ENCODE data around the gene PFKL. TPM values are rescaled to one million over a fixed set of nuclear protein-coding genes. Genes with fewer than 3 reads are reported as not detected.

PFKL gene
- total RNA-seq, 1 experiment from 2014 or later: 134 TPM

DNA sequence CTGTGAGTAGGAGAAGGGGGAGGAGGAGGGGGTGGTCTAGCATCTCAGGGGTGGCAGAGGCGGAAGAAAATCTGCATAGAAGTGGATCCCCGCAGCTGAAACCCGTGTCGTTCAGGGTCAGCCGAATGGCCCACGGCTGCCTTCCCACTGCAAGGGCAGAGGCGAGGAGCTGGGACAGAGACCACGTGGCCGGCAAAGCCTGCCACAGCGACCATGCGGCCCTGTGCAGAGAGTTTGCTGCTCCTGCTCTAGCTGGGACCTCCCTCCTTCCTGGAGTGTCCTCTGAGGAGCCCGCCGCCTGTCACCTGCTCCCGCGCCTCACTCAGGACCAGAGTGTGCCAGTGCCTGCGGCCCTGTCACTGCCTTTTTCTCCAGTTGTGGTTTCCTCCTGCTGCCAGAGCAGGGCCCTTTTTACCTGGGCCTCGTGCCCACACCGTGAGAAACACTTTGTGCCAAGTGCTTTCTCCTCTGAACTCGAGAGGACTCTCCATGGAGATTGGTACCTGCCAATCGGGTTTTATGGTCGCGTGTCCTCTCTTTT, 48.1 kb downstream of the PFKL start:
- Mint-ChIP-seq H3K27ac (no peak overlapping the region), H3K27me3 (ENCODE audit: low read depth) (peaks cover 35% of the 10 kb centered on the region), H3K4me3 (no peak overlapping the region), H3K9me3 (no peaks in the 10 kb centered on the region), H3K4me1 (peaks cover 1% of the 10 kb centered on the region; the same call in 1 of the 2 replicates), H3K36me3 (no peaks in the 10 kb centered on the region)
- ATAC-seq (no peak), DNase-seq (ENCODE audit: low spot score) (no peak)
- ChIA-PET POLR2A (no interaction called here), CTCF (interaction anchor here (1.1 kb wide), 1 partner anchor 21 kb away, joined by 3 read pairs; no protein-coding TSS in a partner anchor)
- TF ChIP-seq, protein P1, sequence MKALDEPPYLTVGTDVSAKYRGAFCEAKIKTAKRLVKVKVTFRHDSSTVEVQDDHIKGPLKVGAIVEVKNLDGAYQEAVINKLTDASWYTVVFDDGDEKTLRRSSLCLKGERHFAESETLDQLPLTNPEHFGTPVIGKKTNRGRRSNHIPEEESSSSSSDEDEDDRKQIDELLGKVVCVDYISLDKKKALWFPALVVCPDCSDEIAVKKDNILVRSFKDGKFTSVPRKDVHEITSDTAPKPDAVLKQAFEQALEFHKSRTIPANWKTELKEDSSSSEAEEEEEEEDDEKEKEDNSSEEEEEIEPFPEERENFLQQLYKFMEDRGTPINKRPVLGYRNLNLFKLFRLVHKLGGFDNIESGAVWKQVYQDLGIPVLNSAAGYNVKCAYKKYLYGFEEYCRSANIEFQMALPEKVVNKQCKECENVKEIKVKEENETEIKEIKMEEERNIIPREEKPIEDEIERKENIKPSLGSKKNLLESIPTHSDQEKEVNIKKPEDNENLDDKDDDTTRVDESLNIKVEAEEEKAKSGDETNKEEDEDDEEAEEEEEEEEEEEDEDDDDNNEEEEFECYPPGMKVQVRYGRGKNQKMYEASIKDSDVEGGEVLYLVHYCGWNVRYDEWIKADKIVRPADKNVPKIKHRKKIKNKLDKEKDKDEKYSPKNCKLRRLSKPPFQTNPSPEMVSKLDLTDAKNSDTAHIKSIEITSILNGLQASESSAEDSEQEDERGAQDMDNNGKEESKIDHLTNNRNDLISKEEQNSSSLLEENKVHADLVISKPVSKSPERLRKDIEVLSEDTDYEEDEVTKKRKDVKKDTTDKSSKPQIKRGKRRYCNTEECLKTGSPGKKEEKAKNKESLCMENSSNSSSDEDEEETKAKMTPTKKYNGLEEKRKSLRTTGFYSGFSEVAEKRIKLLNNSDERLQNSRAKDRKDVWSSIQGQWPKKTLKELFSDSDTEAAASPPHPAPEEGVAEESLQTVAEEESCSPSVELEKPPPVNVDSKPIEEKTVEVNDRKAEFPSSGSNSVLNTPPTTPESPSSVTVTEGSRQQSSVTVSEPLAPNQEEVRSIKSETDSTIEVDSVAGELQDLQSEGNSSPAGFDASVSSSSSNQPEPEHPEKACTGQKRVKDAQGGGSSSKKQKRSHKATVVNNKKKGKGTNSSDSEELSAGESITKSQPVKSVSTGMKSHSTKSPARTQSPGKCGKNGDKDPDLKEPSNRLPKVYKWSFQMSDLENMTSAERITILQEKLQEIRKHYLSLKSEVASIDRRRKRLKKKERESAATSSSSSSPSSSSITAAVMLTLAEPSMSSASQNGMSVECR (CRISPR knock-in tag; IDR thresholded peaks at IDR 0.05; ENCODE audit: borderline replicate concordance): no peak
- TF ChIP-seq, protein P2, sequence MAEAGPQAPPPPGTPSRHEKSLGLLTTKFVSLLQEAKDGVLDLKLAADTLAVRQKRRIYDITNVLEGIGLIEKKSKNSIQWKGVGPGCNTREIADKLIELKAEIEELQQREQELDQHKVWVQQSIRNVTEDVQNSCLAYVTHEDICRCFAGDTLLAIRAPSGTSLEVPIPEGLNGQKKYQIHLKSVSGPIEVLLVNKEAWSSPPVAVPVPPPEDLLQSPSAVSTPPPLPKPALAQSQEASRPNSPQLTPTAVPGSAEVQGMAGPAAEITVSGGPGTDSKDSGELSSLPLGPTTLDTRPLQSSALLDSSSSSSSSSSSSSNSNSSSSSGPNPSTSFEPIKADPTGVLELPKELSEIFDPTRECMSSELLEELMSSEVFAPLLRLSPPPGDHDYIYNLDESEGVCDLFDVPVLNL (CRISPR knock-in tag; IDR thresholded peaks at IDR 0.05; ENCODE audit: borderline replicate concordance, low read depth): no peak
- no peak for TF ChIP-seq JAZF1 (CRISPR knock-in tag; IDR thresholded peaks at IDR 0.05)
- TF ChIP-seq, protein P3, sequence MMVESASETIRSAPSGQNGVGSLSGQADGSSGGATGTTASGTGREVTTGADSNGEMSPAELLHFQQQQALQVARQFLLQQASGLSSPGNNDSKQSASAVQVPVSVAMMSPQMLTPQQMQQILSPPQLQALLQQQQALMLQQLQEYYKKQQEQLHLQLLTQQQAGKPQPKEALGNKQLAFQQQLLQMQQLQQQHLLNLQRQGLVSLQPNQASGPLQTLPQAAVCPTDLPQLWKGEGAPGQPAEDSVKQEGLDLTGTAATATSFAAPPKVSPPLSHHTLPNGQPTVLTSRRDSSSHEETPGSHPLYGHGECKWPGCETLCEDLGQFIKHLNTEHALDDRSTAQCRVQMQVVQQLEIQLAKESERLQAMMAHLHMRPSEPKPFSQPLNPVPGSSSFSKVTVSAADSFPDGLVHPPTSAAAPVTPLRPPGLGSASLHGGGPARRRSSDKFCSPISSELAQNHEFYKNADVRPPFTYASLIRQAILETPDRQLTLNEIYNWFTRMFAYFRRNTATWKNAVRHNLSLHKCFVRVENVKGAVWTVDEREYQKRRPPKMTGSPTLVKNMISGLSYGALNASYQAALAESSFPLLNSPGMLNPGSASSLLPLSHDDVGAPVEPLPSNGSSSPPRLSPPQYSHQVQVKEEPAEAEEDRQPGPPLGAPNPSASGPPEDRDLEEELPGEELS (CRISPR knock-in tag; IDR thresholded peaks at IDR 0.05): no peak
- TF ChIP-seq FOXP1 (CRISPR knock-in tag; IDR thresholded peaks at IDR 0.05; ENCODE audit: borderline replicate concordance): no peak
- no peak for TF ChIP-seq ELF4 (CRISPR knock-in tag; IDR thresholded peaks at IDR 0.05; ENCODE audit: low read depth)
- TF ChIP-seq GABPB1 (CRISPR knock-in tag; IDR thresholded peaks at IDR 0.05): no peak
- TF ChIP-seq FOXJ3 (CRISPR knock-in tag; IDR thresholded peaks at IDR 0.05; ENCODE audit: borderline replicate concordance): no peak

DNA sequence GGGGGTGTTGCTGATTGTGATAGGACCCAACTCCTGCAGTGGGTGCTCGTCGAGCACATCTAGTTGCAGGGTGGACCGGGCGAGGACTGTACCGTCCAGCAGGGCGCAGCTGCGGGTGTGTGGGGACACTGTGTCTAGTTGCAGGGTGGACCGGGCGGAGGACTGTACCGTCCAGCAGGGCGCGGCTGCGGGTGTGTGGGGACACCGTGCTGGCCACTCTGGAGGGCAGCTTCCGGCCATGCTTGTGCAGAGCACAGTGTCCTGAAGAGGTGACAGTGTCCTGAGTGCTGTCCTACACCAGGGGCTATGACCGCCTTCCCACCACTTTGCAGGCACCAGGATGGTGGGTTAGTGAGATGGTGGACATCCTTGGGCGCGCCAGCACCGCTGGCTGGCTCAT, 49.0 kb downstream of the PFKL start:
- CTCF ChIA-PET: no interaction called here
- Mint-ChIP-seq H3K27me3 (ENCODE audit: low read depth) (peaks cover 35% of the 10 kb centered on the region), H3K4me3 (peak overlapping the region; percentile 41; the same call in 1 of the 2 replicates), H3K36me3 (no peaks in the 10 kb centered on the region), H3K9me3 (no peaks in the 10 kb centered on the region), H3K27ac (no peak overlapping the region), H3K4me1 (no peaks in the 10 kb centered on the region)
- DNase-seq (ENCODE audit: low spot score) (no peak), ATAC-seq (no peak)
- POLR2A ChIA-PET: no interaction called here
- TF ChIP-seq, protein P4, sequence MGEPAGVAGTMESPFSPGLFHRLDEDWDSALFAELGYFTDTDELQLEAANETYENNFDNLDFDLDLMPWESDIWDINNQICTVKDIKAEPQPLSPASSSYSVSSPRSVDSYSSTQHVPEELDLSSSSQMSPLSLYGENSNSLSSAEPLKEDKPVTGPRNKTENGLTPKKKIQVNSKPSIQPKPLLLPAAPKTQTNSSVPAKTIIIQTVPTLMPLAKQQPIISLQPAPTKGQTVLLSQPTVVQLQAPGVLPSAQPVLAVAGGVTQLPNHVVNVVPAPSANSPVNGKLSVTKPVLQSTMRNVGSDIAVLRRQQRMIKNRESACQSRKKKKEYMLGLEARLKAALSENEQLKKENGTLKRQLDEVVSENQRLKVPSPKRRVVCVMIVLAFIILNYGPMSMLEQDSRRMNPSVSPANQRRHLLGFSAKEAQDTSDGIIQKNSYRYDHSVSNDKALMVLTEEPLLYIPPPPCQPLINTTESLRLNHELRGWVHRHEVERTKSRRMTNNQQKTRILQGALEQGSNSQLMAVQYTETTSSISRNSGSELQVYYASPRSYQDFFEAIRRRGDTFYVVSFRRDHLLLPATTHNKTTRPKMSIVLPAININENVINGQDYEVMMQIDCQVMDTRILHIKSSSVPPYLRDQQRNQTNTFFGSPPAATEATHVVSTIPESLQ (CRISPR knock-in tag; IDR thresholded peaks at IDR 0.05): no peak
- TF ChIP-seq, protein P5, sequence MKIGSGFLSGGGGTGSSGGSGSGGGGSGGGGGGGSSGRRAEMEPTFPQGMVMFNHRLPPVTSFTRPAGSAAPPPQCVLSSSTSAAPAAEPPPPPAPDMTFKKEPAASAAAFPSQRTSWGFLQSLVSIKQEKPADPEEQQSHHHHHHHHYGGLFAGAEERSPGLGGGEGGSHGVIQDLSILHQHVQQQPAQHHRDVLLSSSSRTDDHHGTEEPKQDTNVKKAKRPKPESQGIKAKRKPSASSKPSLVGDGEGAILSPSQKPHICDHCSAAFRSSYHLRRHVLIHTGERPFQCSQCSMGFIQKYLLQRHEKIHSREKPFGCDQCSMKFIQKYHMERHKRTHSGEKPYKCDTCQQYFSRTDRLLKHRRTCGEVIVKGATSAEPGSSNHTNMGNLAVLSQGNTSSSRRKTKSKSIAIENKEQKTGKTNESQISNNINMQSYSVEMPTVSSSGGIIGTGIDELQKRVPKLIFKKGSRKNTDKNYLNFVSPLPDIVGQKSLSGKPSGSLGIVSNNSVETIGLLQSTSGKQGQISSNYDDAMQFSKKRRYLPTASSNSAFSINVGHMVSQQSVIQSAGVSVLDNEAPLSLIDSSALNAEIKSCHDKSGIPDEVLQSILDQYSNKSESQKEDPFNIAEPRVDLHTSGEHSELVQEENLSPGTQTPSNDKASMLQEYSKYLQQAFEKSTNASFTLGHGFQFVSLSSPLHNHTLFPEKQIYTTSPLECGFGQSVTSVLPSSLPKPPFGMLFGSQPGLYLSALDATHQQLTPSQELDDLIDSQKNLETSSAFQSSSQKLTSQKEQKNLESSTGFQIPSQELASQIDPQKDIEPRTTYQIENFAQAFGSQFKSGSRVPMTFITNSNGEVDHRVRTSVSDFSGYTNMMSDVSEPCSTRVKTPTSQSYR (CRISPR knock-in tag; IDR thresholded peaks at IDR 0.05): no peak
- TF ChIP-seq, protein P6, sequence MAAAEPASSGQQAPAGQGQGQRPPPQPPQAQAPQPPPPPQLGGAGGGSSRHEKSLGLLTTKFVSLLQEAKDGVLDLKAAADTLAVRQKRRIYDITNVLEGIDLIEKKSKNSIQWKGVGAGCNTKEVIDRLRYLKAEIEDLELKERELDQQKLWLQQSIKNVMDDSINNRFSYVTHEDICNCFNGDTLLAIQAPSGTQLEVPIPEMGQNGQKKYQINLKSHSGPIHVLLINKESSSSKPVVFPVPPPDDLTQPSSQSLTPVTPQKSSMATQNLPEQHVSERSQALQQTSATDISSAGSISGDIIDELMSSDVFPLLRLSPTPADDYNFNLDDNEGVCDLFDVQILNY (CRISPR knock-in tag; IDR thresholded peaks at IDR 0.05): no peak
- TF ChIP-seq, protein P7, sequence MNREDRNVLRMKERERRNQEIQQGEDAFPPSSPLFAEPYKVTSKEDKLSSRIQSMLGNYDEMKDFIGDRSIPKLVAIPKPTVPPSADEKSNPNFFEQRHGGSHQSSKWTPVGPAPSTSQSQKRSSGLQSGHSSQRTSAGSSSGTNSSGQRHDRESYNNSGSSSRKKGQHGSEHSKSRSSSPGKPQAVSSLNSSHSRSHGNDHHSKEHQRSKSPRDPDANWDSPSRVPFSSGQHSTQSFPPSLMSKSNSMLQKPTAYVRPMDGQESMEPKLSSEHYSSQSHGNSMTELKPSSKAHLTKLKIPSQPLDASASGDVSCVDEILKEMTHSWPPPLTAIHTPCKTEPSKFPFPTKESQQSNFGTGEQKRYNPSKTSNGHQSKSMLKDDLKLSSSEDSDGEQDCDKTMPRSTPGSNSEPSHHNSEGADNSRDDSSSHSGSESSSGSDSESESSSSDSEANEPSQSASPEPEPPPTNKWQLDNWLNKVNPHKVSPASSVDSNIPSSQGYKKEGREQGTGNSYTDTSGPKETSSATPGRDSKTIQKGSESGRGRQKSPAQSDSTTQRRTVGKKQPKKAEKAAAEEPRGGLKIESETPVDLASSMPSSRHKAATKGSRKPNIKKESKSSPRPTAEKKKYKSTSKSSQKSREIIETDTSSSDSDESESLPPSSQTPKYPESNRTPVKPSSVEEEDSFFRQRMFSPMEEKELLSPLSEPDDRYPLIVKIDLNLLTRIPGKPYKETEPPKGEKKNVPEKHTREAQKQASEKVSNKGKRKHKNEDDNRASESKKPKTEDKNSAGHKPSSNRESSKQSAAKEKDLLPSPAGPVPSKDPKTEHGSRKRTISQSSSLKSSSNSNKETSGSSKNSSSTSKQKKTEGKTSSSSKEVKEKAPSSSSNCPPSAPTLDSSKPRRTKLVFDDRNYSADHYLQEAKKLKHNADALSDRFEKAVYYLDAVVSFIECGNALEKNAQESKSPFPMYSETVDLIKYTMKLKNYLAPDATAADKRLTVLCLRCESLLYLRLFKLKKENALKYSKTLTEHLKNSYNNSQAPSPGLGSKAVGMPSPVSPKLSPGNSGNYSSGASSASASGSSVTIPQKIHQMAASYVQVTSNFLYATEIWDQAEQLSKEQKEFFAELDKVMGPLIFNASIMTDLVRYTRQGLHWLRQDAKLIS (CRISPR knock-in tag; IDR thresholded peaks at IDR 0.05; ENCODE audit: borderline replicate concordance): no peak
- no peak for TF ChIP-seq MXD4 (CRISPR knock-in tag; IDR thresholded peaks at IDR 0.05; ENCODE audit: borderline replicate concordance)
- TF ChIP-seq ETV6 (CRISPR knock-in tag; IDR thresholded peaks at IDR 0.05): no peak
- no peak for TF ChIP-seq TEAD4 (CRISPR knock-in tag; IDR thresholded peaks at IDR 0.05)
- TF ChIP-seq NR1H2 (CRISPR knock-in tag; IDR thresholded peaks at IDR 0.05): no peak

All from WTC11 (cell line).